ENCODE data around the gene AKNA.

AKNA gene

DNA sequence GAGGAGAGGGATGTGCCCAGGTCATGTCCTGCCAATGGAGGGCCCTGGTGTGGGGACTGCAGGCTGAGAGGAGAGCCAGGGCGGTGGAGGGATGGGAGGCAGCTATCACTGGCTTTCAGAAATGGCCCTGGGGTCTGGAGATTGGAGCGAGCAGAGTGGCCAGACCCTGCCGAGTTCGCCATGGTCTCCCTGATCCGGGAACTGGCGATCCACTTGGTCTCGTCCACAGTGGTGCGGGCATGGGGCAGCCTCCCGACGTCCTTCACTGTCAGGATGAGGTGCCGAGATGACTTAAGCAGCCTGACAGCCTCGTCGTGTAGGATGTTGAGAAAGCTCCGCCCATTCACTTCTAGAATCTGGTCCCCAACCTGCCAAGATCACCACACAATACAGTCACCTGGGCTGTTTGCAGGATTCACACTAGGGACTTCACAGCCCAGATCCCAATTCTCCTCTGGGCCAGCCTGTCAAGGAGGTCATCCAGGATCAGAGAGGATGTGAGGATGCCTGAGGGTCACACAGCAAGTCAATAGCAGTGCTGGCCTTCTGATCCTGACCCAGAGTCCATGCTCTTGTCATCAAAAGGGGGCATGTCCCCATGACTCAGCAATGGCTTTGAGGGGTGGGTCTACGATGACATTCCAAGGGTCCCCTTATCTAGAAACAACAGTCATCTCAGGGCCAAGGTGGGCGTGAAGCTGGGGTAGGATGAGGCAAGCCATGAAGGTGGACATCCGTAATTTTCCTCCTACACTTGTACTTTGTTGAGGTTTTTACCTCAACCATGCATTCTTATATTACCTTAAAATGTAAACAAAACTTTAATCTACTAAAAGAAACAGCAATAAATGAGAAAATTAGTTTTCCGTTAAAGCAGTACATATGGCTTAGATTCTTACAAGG lies 38.5 kb upstream of the AKNA start:
- H3K27me3 Mint-ChIP-seq = peaks cover 31% of the 10 kb centered on the region
- H3K27ac Mint-ChIP-seq = no peak overlapping the region
- CTCF ChIA-PET = interaction anchor here (0.6 to 1.6 kb wide), 2 partner anchors 7 to 111 kb away, joined by 3 to 4 read pairs; no protein-coding TSS in a partner anchor
- H3K9me3 Mint-ChIP-seq = no peaks in the 10 kb centered on the region
- no peaks in the 10 kb centered on the region for H3K4me1 Mint-ChIP-seq
- DNase-seq = no peak
- no peak overlapping the region for H3K4me3 Mint-ChIP-seq
- H3K36me3 Mint-ChIP-seq = no peaks in the 10 kb centered on the region

GRCh38 chr9:114425126-114425525 lies 37.3 kb upstream of the AKNA start:
- DNase-seq = no peak
- no peak overlapping the region for H3K27ac Mint-ChIP-seq
- H3K36me3 Mint-ChIP-seq = no peaks in the 10 kb centered on the region
- no peaks in the 10 kb centered on the region for H3K4me1 Mint-ChIP-seq
- H3K9me3 Mint-ChIP-seq = no peaks in the 10 kb centered on the region
- CTCF ChIA-PET = no interaction called here
- no peak overlapping the region for H3K4me3 Mint-ChIP-seq
- H3K27me3 Mint-ChIP-seq = peaks cover 34% of the 10 kb centered on the region

- no peaks in the 10 kb centered on the region for H3K9me3 Mint-ChIP-seq
- H3K36me3 Mint-ChIP-seq = no peaks in the 10 kb centered on the region
- H3K27ac Mint-ChIP-seq = no peak overlapping the region
- no peaks in the 10 kb centered on the region for H3K4me1 Mint-ChIP-seq
- CTCF ChIA-PET = no interaction called here
- H3K27me3 Mint-ChIP-seq = peaks cover 30% of the 10 kb centered on the region
- no peak for DNase-seq
- H3K4me3 Mint-ChIP-seq = no peak overlapping the region
These were observed 36.3 kb upstream of the AKNA start for GRCh38 chr9:114424126-114424525.

GRCh38 chr9:114423181-114423580 lies 35.4 kb upstream of the AKNA start:
- DNase-seq = no peak
- Mint-ChIP-seq H3K9me3 (no peaks in the 10 kb centered on the region), H3K4me1 (peaks cover 5% of the 10 kb centered on the region), H3K27me3 (peaks cover 28% of the 10 kb centered on the region), H3K27ac (no peak overlapping the region), H3K36me3 (no peaks in the 10 kb centered on the region), H3K4me3 (no peak overlapping the region)
- CTCF ChIA-PET = interaction anchor here (1.1 kb wide), 1 partner anchor 20 kb away, joined by 3 read pairs; no protein-coding TSS in a partner anchor

- Mint-ChIP-seq H3K27ac (no peak overlapping the region), H3K4me3 (no peak overlapping the region), H3K36me3 (no peaks in the 10 kb centered on the region), H3K27me3 (peaks cover 30% of the 10 kb centered on the region), H3K9me3 (no peaks in the 10 kb centered on the region), H3K4me1 (peaks cover 16% of the 10 kb centered on the region)
- CTCF ChIA-PET = interaction anchor here (1.6 to 3.6 kb wide), 3 partner anchors 12 to 232 kb away, joined by 4 to 14 read pairs (median 6); no protein-coding TSS in a partner anchor
- no peak for DNase-seq
These were observed 33.4 kb upstream of the AKNA start for GRCh38 chr9:114421147-114421546.

DNA sequence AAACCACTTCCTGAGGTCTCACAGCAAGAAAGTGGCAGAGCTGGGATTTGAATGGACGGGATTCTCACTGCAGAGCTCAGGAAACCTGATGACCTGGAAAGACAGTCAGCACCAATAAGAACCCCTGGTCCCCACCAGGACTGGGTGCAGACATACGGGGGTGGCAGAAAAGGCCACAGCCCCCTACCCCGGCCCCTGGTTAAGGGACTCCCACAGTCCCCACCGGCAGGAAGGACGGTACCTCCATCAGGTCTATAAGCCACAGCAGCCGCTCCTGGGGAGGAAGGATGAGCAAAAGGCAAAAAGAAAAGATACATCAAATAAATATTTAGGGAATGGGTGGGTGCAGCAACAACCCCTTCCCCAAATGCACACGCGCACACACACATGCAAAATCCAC lies 32.0 kb upstream of the AKNA start:
- H3K9me3 Mint-ChIP-seq = no peaks in the 10 kb centered on the region
- H3K4me3 Mint-ChIP-seq = no peak overlapping the region
- peaks cover 16% of the 10 kb centered on the region for H3K4me1 Mint-ChIP-seq
- no peak overlapping the region for H3K27ac Mint-ChIP-seq
- CTCF ChIA-PET = interaction anchor here (1.2 to 3.6 kb wide), 3 partner anchors 10 to 233 kb away, joined by 3 to 14 read pairs (median 6); no protein-coding TSS in a partner anchor
- no peaks in the 10 kb centered on the region for H3K36me3 Mint-ChIP-seq
- no peak for DNase-seq
- peaks cover 28% of the 10 kb centered on the region for H3K27me3 Mint-ChIP-seq

DNA sequence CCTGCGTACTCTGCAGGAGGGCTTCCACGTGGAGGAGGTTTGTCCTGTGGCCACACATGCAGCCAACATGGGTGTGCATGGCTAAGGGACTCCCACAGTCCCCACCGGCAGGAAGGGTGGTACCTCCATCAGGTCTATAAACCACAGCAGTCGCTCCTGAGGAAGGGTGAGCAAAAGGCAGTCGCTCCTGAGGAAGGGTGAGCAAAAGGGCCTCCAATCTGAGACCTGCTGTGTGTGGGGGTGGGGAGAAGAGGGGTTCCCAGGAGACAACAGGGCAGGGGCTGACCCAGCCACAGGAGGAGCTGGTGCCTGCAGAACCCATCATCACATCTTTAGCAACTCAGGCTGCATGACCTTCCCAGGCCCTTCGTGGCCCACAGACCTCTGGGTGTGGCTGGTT lies 30.3 kb upstream of the AKNA start:
- no peak overlapping the region for H3K27ac Mint-ChIP-seq
- CTCF ChIA-PET = interaction anchor here (1.4 to 1.6 kb wide), 2 partner anchors 10 to 89 kb away, joined by 3 to 4 read pairs; no protein-coding TSS in a partner anchor
- H3K27me3 Mint-ChIP-seq = peaks cover 22% of the 10 kb centered on the region
- H3K36me3 Mint-ChIP-seq = no peaks in the 10 kb centered on the region
- H3K9me3 Mint-ChIP-seq = no peaks in the 10 kb centered on the region
- H3K4me3 Mint-ChIP-seq = no peak overlapping the region
- no peak for DNase-seq
- peaks cover 16% of the 10 kb centered on the region for H3K4me1 Mint-ChIP-seq

GRCh38 chr9:114417511-114417910 lies 29.7 kb upstream of the AKNA start:
- H3K4me1 Mint-ChIP-seq = peaks cover 16% of the 10 kb centered on the region
- no peak overlapping the region for H3K4me3 Mint-ChIP-seq
- no peaks in the 10 kb centered on the region for H3K36me3 Mint-ChIP-seq
- peaks cover 22% of the 10 kb centered on the region for H3K27me3 Mint-ChIP-seq
- H3K27ac Mint-ChIP-seq = no peak overlapping the region
- CTCF ChIA-PET = interaction anchor here (1.0 to 1.6 kb wide), 5 partner anchors 9 to 236 kb away, joined by 3 to 6 read pairs (median 4); no protein-coding TSS in a partner anchor
- H3K9me3 Mint-ChIP-seq = no peaks in the 10 kb centered on the region
- no peak for DNase-seq

DNA sequence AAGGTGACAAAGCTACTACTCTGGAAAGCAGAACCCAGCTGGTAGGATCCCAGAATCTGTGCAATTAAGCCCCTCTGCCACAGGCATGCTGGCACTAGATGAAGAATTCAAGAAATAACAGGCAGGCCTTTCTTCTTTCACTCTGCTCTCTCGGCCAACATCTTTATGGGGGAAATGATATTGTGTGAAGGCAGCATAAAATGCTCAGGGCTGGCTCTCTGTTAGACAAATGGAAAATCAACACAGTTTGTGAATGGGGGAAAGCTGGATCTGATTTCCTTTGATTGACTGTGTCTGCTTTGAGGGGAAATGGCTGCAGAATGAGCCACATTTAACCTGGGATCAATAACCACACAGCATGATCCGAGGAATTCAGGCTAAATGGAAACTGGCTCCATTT lies 29.1 kb upstream of the AKNA start:
- Mint-ChIP-seq H3K4me3 (no peak overlapping the region), H3K36me3 (no peaks in the 10 kb centered on the region), H3K27me3 (peaks cover 19% of the 10 kb centered on the region), H3K27ac (no peak overlapping the region), H3K4me1 (peaks cover 16% of the 10 kb centered on the region), H3K9me3 (no peaks in the 10 kb centered on the region)
- no peak for DNase-seq
- CTCF ChIA-PET = interaction anchor here (1.0 to 1.6 kb wide), 5 partner anchors 8 to 236 kb away, joined by 3 to 6 read pairs (median 4); no protein-coding TSS in a partner anchor

DNA sequence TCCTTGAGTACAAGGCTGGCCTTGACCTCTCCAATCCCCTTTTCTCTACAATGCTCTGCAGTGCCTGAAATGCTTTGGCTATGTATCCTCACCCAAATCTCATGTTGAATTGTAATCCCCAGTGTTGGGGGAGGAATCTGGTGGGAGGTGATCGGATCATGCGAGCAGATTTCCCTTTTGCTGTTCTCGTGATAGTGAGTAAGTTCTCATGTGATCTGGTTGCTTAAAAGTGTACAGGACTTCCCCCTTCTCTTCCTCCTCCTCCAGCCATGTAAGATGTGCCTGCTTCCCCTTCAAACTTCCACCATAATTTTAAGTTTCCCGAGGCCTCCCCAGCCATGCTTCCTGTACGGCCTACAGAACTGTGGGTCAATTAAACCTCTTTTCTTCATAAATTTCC lies 28.5 kb upstream of the AKNA start:
- Mint-ChIP-seq H3K36me3 (no peaks in the 10 kb centered on the region), H3K27ac (no peak overlapping the region), H3K4me3 (no peak overlapping the region), H3K27me3 (peaks cover 14% of the 10 kb centered on the region), H3K9me3 (no peaks in the 10 kb centered on the region), H3K4me1 (peaks cover 16% of the 10 kb centered on the region)
- DNase-seq = no peak
- CTCF ChIA-PET = interaction anchor here (1.0 to 5.1 kb wide), 5 partner anchors 8 to 237 kb away, joined by 4 to 17 read pairs (median 4); no protein-coding TSS in a partner anchor

GRCh38 chr9:114414346-114414745 lies 26.6 kb upstream of the AKNA start:
- Mint-ChIP-seq H3K4me3 (no peak overlapping the region), H3K4me1 (peaks cover 16% of the 10 kb centered on the region), H3K9me3 (no peaks in the 10 kb centered on the region), H3K27ac (no peak overlapping the region), H3K27me3 (peaks cover 13% of the 10 kb centered on the region), H3K36me3 (no peaks in the 10 kb centered on the region)
- CTCF ChIA-PET = interaction anchor here (1.3 to 5.1 kb wide), 4 partner anchors 8 to 239 kb away, joined by 3 to 17 read pairs (median 10); no protein-coding TSS in a partner anchor
- no peak for DNase-seq

DNA sequence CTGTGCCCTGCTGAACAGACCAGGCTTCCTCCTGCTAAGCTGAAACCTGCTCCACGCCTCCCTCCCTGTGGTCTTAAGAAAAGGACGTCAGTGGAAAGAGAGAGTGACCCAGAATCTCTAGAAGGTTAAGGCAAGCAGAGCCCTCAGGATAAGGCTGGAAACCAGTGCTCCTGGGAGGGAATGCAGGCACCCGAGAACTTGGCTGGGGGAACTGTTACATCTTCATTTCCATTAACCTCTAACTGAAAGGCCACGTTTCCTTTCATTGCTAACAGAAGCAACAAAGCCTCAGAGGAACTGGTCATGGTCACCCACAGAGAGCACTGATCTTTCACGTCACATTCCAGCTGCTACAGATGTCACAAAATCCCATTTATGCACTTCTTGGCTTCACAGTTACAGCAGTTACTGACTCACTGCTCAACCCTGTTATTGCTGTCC lies 26.1 kb upstream of the AKNA start:
- no peak overlapping the region for H3K4me3 Mint-ChIP-seq

DNA sequence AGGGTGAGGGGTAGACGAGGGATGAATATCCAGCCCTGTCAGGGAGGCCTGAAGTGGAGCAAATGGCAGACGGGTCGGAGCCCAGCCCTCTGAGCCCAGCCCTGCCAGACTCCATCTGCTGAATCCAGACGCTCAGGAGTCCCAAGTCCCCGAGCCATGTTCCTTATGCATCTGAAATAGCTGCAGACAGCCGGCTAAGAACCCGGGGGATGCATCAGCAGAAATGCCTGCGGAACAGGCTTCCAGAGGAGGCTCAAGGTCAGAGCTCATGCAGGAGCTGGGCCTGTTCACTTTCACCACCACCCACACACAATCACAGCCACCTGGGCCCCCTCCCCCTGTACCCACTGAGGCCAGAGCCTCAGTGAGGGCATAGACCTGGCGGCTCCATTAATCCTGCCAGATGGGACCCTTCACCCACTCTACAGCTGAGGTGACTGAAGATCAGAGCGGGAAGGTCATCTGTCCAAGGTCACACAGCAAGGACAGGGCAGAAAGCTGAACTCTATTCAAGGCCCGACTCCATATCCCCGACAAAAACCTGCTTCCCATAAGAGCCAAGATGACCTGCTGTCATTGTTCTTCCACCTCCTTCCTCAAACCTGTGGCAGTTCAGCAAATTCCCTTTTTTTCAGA lies 24.4 kb upstream of the AKNA start:
- Mint-ChIP-seq H3K27ac (no peak overlapping the region), H3K36me3 (no peaks in the 10 kb centered on the region), H3K4me3 (no peak overlapping the region), H3K9me3 (no peaks in the 10 kb centered on the region), H3K4me1 (peaks cover under 1% of the 10 kb centered on the region), H3K27me3 (peaks cover 20% of the 10 kb centered on the region)
- CTCF ChIA-PET = interaction anchor here (1.5 to 5.1 kb wide), 3 partner anchors 17 to 241 kb away, joined by 3 to 17 read pairs (median 8); no protein-coding TSS in a partner anchor
- DNase-seq = no peak

More for the DNA sequence above, 26.1 kb upstream of the AKNA start:
- Mint-ChIP-seq H3K4me1 (peaks cover 16% of the 10 kb centered on the region), H3K36me3 (no peaks in the 10 kb centered on the region), H3K9me3 (no peaks in the 10 kb centered on the region), H3K27me3 (peaks cover 13% of the 10 kb centered on the region), H3K27ac (no peak overlapping the region)
- CTCF ChIA-PET = interaction anchor here (1.3 to 5.1 kb wide), 4 partner anchors 8 to 240 kb away, joined by 3 to 17 read pairs (median 10); no protein-coding TSS in a partner anchor
- DNase-seq = no peak

DNA sequence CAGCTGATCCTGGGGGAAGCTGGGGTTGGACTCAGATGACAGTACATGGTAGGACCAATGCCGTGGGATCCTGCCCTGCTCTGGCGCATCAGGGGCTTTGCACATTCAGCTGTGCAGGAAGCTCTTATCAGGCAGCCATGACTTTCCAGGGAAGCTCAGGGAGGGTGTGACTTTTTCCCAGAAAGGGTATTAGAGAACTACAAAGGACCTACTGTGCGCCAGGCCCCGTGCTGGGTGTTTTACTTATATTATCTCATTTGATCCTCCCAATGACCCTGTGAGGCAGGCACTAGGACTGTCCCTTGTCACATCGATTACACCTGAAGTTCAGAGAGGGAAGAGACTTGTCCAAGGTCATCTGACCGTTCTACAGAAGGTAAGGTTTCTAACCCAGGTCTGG lies 23.7 kb upstream of the AKNA start:
- no peaks in the 10 kb centered on the region for H3K4me1 Mint-ChIP-seq
- no peak for DNase-seq
- H3K27me3 Mint-ChIP-seq = peaks cover 17% of the 10 kb centered on the region
- CTCF ChIA-PET = interaction anchor here (0.6 to 5.1 kb wide), 3 partner anchors 12 to 242 kb away, joined by 3 to 17 read pairs (median 8); no protein-coding TSS in a partner anchor
- H3K27ac Mint-ChIP-seq = no peak overlapping the region
- no peaks in the 10 kb centered on the region for H3K9me3 Mint-ChIP-seq
- no peak overlapping the region for H3K4me3 Mint-ChIP-seq
- no peaks in the 10 kb centered on the region for H3K36me3 Mint-ChIP-seq
